Retinal pigment epithelial cell (primary cell): ENCODE measurements around the gene RAB5IF.

ENCODE experiments used
- DNase-seq: peaks from one replicate; pipeline ENCODE4 v3.0.0-alpha.2; 2010; ENCODE audit warnings: low read depth
- H3K4me3 ChIP-seq: 2 replicates; pipeline ENCODE4 v1.5.1; 2011; ENCODE audit warnings: mild to moderate bottlenecking, low read length, control low read depth, moderate library complexity
- TF ChIP-seq, protein P1 (sequence below): conservative IDR thresholded peaks from 2 replicates; pipeline ENCODE4 v1.5.1; 2011; ENCODE audit warnings: low read depth, low read length, control low read depth, inconsistent platforms

RAB5IF gene

DNA sequence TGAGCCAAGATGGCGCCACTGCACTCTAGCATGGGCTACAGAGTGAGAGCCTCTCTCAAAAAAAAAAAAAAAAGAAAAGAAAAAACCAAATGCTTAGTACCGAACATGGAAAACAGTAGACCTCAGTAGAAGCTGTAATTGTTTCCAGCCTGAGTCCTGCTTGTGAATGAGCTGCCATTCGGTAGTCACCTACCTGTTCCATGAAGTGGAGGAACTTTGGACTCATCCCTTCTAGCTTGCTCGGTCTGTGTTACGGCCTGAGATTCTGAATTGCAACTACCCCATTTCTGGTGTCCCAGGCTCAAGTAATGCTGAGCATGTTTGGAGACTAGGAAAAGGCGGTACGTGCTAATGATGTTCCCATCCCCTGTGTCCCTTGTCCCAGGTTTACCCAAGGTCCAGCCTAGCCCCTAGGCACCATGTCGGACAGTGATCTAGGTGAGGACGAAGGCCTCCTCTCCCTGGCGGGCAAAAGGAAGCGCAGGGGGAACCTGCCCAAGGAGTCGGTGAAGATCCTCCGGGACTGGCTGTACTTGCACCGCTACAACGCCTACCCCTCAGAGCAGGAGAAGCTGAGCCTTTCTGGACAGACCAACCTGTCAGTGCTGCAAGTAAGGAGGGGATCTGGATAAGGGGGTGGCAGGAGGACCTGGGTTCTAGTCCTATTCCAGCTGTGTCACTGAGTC is 27.1 kb upstream of the RAB5IF start:
- H3K4me3 ChIP-seq, result no peak overlapping the region
- no peak for DNase-seq
- TF ChIP-seq, protein P1, sequence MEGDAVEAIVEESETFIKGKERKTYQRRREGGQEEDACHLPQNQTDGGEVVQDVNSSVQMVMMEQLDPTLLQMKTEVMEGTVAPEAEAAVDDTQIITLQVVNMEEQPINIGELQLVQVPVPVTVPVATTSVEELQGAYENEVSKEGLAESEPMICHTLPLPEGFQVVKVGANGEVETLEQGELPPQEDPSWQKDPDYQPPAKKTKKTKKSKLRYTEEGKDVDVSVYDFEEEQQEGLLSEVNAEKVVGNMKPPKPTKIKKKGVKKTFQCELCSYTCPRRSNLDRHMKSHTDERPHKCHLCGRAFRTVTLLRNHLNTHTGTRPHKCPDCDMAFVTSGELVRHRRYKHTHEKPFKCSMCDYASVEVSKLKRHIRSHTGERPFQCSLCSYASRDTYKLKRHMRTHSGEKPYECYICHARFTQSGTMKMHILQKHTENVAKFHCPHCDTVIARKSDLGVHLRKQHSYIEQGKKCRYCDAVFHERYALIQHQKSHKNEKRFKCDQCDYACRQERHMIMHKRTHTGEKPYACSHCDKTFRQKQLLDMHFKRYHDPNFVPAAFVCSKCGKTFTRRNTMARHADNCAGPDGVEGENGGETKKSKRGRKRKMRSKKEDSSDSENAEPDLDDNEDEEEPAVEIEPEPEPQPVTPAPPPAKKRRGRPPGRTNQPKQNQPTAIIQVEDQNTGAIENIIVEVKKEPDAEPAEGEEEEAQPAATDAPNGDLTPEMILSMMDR, result no peak

DNA sequence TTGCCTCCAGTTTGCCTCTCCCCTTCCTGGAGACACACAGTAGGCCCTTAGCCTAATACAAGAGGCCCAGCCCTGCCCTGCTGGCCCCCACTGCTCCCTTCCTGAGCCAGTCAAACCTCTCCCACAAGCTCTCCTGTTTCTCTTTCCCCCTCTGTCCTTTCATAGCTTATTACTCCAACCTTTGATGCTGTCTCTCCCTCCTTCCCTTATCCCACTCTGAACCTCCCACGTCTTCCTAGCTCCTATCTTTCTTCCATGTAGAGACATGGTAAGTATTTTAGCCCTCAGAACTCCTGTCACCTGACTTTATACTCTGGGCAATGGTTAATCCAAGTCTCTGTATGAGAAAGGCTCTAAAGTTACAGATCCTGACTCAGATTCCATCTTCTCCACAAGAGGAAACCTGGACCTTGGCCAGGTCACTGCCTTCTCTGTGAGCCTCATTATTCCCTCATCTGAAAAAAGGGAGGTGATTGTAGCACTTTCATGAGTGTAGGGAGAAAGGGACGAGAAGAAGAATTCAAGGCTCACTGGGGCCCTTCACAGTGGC is 25.5 kb upstream of the RAB5IF start:
- TF ChIP-seq, protein P1, result no peak
- no peak overlapping the region for H3K4me3 ChIP-seq
- DNase-seq, result peak; percentile 63

DNA sequence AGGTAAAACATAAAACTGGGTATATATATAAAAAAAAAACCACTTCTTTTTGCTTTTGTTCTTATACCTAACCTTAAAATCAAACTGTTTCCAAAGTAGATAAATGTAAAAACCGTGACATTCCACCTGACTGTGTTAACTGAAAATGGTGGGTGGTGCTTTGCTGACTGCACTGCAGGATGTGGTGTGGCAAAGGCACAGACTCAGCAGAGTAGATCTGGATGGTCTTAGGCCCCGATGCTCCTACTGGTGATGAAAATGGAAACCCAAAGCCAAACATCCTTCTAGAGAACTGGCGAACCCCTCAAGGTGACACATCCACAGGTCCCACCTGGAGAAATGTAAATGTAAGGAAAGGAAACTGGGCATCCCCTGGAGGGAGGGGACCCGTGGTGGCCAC is 23.3 kb upstream of the RAB5IF start:
- TF ChIP-seq, protein P1, result no peak
- no peak for DNase-seq
- no peak overlapping the region for H3K4me3 ChIP-seq

DNA sequence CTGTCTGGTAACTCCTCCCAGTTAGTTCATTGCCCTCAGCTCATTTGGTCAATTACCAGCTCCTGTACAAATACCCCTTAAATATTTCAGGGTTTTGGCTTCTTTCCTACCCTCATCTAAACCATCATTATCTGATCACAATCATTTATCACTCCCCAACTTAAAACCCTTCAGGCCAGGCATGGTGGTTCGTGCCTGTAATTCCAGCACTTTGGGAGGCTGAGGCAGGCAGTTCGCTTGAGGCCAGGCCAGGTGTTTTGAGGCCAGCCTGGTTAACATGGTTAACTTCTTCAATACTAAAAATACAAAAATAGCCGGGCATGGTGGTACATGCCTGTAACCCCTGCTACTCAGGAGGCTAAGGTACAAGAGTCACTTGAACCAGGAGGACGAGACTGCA is 22.8 kb upstream of the RAB5IF start:
- TF ChIP-seq, protein P1, result no peak
- DNase-seq, result no peak
- H3K4me3 ChIP-seq, result no peak overlapping the region

DNA sequence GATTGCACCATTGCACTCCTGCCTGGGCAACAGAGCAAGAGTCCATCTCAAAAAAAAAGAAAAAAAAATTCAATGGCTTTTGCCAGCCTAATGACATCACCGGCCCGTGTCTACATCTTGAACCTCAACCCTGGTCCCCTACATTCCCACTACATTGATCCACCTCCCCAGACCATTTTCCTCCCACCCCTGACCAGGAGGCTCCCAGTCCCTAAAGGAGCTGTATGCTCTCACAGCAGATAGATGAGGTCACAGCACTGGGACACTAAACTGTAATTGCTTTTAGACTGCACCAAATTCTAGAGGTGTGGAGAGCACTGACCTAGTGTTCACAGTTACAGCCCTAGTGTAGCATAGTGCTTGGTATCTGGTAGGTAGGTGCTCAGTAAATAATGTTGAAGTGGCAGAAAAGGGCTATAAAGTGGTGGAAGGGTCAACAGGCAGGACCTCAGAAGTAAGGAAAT is 21.5 kb upstream of the RAB5IF start:
- no peak for DNase-seq
- H3K4me3 ChIP-seq, result no peak overlapping the region
- TF ChIP-seq, protein P1, result no peak

DNA sequence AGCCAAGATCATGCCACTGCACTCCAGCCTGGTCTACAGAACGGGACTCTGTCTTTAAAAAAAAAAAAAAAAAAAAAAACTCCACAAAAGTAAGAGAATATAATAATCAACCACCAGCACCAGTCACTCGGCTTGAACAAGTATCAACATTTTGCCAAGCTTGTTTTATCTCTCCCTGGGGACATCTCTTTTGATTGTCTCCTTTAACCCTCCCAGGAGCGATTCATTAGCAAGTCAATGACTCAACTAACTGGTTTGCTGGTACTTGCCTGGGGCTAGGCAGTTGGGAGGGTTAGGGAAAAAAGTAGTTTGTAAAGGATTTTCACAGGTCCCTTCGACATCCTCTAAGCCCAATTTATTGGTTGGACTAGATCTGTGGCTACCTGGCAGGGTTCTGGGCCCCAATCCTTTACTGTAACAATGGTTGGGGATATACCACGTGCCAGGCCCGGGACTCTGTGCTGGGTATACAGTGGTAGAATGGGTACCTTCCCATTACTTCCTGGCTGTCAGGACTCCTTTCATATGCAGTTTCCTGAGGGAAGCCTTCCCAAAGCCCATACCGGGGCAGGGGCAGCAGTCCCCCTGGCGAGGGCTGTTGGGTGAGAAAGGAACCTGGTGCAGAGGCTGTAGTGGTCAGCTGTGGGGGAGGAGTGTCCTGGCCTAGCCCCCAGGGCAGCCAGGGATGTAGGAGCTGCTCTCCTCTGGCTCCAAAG is 20.0 kb upstream of the RAB5IF start:
- H3K4me3 ChIP-seq, result no peak overlapping the region
- DNase-seq, result no peak
- TF ChIP-seq, protein P1, result no peak
